Thoracic aorta (tissue), 2 donors: ENCODE results near the gene LFNG. TPM values are rescaled to one million over a fixed set of nuclear protein-coding genes. Genes with fewer than 3 reads are reported as not detected.

ENCODE experiments used
- ATAC-seq: fragments of 150-250 bp; one replicate; pipeline ENCODE4 v1.8.0; 2017; ENCODE audit warnings: low read depth; ENCODE audit not compliant: insufficient number of reproducible peaks, low FRiP score
- DNase-seq: peaks from one replicate; pipeline ENCODE4 v3.0.0-alpha.2; 2020; ENCODE audit warnings: low spot score
- H3K27ac ChIP-seq, 2 donors: fragments of 200-600 bp; sonication (generic); 1 replicate in 1 of 2; 2 replicates in 1 of 2; pipeline ENCODE4 v1.5.1; 2016; ENCODE audit warnings: mild to moderate bottlenecking in 2 of 2, moderate library complexity in 2 of 2
- H3K27me3 ChIP-seq: fragments of 200-600 bp; sonication (generic); replicated peaks from 2 replicates; pipeline ENCODE4 v1.6.0; 2016; ENCODE audit warnings: mild to moderate bottlenecking; ENCODE audit not compliant: insufficient read depth
- H3K36me3 ChIP-seq: fragments of 200-600 bp; sonication (generic); one replicate; pipeline ENCODE4 v1.5.1; 2016
- H3K4me1 ChIP-seq, 2 donors: fragments of 200-600 bp; sonication (generic); 1 replicate in 1 of 2; 2 replicates in 1 of 2; pipeline versions ENCODE4 v1.5.1 to v1.6.0; 2016; ENCODE audit warnings: low read depth in 2 of 2, mild to moderate bottlenecking in 1 of 2; ENCODE audit not compliant: control insufficient read depth in 1 of 2
- H3K4me3 ChIP-seq: fragments of 200-600 bp; sonication (generic); 2 replicates; pipeline ENCODE4 v1.5.1; 2016; ENCODE audit warnings: mild to moderate bottlenecking
- H3K9me3 ChIP-seq: fragments of 200-600 bp; sonication (generic); 2 replicates; pipeline ENCODE4 v1.5.1; 2016
- CTCF ChIP-seq: fragments of 200-600 bp; sonication (generic); IDR thresholded peaks from one replicate; pipeline ENCODE4 v1.5.1; 2019; ENCODE audit warnings: antibody characterized with exemption
- total RNA-seq, 2 donors: library from RNA; depleted of rRNA; stranded (reverse); fragments of >200 nt; gene quantifications; one replicate each; pipeline versions ENCODE4 v1.1.0 to v1.2.3, GENCODE V29; 2016

Gene LFNG
- total RNA-seq, 2 donors from 2014 or later, result 8.0 to 24.1 TPM

- TF ChIP-seq CTCF, result no peak
- no peak for DNase-seq
- Histone ChIP-seq H3K36me3 (no peaks in the 10 kb centered on the region), H3K27ac (no peak overlapping the region), H3K4me3 (no peak overlapping the region), H3K27me3 (no peaks in the 10 kb centered on the region), H3K9me3 (no peaks in the 10 kb centered on the region), H3K4me1 (peaks cover 0 to 6% of the 10 kb centered on the region in 2 donors)
- ATAC-seq, result no peak
These were observed 15.3 kb upstream of the LFNG start for GRCh38 chr7:2504128-2504888.

GRCh38 chr7:2504889-2505375, 14.6 kb upstream of the LFNG start:
- no peak for ATAC-seq

GRCh38 chr7:2505401-2505800, 14.2 kb upstream of the LFNG start:
- no peak overlapping the region for H3K4me3 ChIP-seq
- DNase-seq (no peak), ATAC-seq (no peak)
- no peaks in the 10 kb centered on the region for H3K27me3 ChIP-seq
- H3K27ac ChIP-seq, result no peak overlapping the region
- H3K36me3 ChIP-seq, result no peaks in the 10 kb centered on the region
- no peaks in the 10 kb centered on the region for H3K9me3 ChIP-seq
- H3K4me1 ChIP-seq, result peaks cover 1 to 6% of the 10 kb centered on the region in 2 donors
- TF ChIP-seq CTCF, result no peak

More at GRCh38 chr7:2504889-2505375, 14.6 kb upstream of the LFNG start:
- Histone ChIP-seq H3K4me1 (peaks cover 0 to 6% of the 10 kb centered on the region in 2 donors), H3K36me3 (no peaks in the 10 kb centered on the region), H3K9me3 (no peaks in the 10 kb centered on the region), H3K27ac (no peak overlapping the region), H3K4me3 (no peak overlapping the region), H3K27me3 (no peaks in the 10 kb centered on the region)
- DNase-seq, result no peak
- TF ChIP-seq CTCF, result no peak

GRCh38 chr7:2507208-2507916, 12.2 kb upstream of the LFNG start:
- DNase-seq (no peak), ATAC-seq (no peak)
- Histone ChIP-seq H3K27me3 (no peaks in the 10 kb centered on the region), H3K4me1 (peaks cover 6 to 9% of the 10 kb centered on the region in 2 donors), H3K4me3 (no peak overlapping the region), H3K36me3 (no peaks in the 10 kb centered on the region), H3K27ac (no peak overlapping the region), H3K9me3 (no peaks in the 10 kb centered on the region)
- no peak for TF ChIP-seq CTCF

GRCh38 chr7:2507917-2508306, 11.7 kb upstream of the LFNG start:
- H3K27ac ChIP-seq, result no peak overlapping the region

More at GRCh38 chr7:2507917-2508306, 11.7 kb upstream of the LFNG start:
- no peak for TF ChIP-seq CTCF
- no peak for DNase-seq
- no peak overlapping the region for H3K4me3 ChIP-seq
- H3K4me1 ChIP-seq, result peaks cover 6 to 9% of the 10 kb centered on the region in 2 donors
- H3K9me3 ChIP-seq, result no peaks in the 10 kb centered on the region
- no peak for ATAC-seq
- no peaks in the 10 kb centered on the region for H3K36me3 ChIP-seq
- H3K27me3 ChIP-seq, result no peaks in the 10 kb centered on the region
